CD8-positive, alpha-beta memory T cell (primary cell): ENCODE data around the gene C8A. TPM values are rescaled to one million over a fixed set of nuclear protein-coding genes. Genes with fewer than 3 reads are reported as not detected.

Experiments used
- CTCF ChIA-PET: fragments of 350-600 bp; sonication (Branson Sonifier 250); formaldehyde crosslinking; loops from one replicate; lab custom pipeline; 2021; ENCODE audit warnings: antibody characterized with exemption; lab: Charles Lee
- POLR2A ChIA-PET: fragments of 350-600 bp; sonication (Branson Sonifier 250); formaldehyde crosslinking; loops from one replicate; lab custom pipeline; 2021; ENCODE audit warnings: antibody characterized with exemption; lab: Charles Lee
- DNase-seq, 5 donors: peaks; one replicate each; pipeline versions ENCODE4 v3.0.0 to v3.0.0-alpha.2; 2020 to 2022; ENCODE audit warnings: mixed read lengths in 1 of 5
- H3K27ac ChIP-seq: one replicate; pipeline ENCODE4 v1.7.0; 2013; ENCODE audit warnings: low read depth, mild to moderate bottlenecking, low read length, moderate library complexity
- H3K27me3 ChIP-seq: 2 replicates; pipeline ENCODE4 v1.7.0; 2013; ENCODE audit warnings: low read length, mild to moderate bottlenecking; ENCODE audit not compliant: insufficient read depth, poor library complexity, severe bottlenecking
- H3K36me3 ChIP-seq: 2 replicates; pipeline ENCODE4 v1.7.0; 2013; ENCODE audit warnings: mild to moderate bottlenecking, low read length, moderate library complexity; ENCODE audit not compliant: insufficient read depth
- H3K4me1 ChIP-seq: 2 replicates; pipeline ENCODE4 v1.7.0; 2013; ENCODE audit warnings: mild to moderate bottlenecking, low read length, moderate library complexity; ENCODE audit not compliant: insufficient read depth
- H3K4me3 ChIP-seq: 2 replicates; pipeline ENCODE4 v1.7.0; 2013; ENCODE audit warnings: mild to moderate bottlenecking, low read length
- H3K9me3 ChIP-seq: 2 replicates; pipeline ENCODE4 v1.7.0; 2013; ENCODE audit warnings: mild to moderate bottlenecking, low read length
- H3K27ac Mint-ChIP-seq, 8 donors: one replicate each; pipeline ENCODE4 v1.8.0; 2020 to 2021; ENCODE audit warnings: mixed read lengths in 8 of 8, mild to moderate bottlenecking in 6 of 8, inconsistent platforms in 3 of 8, moderate library complexity in 3 of 8
- H3K27me3 Mint-ChIP-seq, 2 donors: one replicate each; pipeline ENCODE4 v1.8.0; 2020 to 2021; ENCODE audit warnings: mixed read lengths in 2 of 2, mild to moderate bottlenecking in 1 of 2, moderate library complexity in 1 of 2
- H3K36me3 Mint-ChIP-seq, 3 donors: one replicate each; pipeline ENCODE4 v1.8.0; 2020 to 2021; ENCODE audit warnings: mixed read lengths in 3 of 3, inconsistent platforms in 1 of 3, mild to moderate bottlenecking in 1 of 3
- H3K4me1 Mint-ChIP-seq, 3 donors: one replicate each; pipeline ENCODE4 v1.8.0; 2020 to 2021; ENCODE audit warnings: mixed read lengths in 3 of 3, inconsistent platforms in 1 of 3, mild to moderate bottlenecking in 1 of 3
- H3K4me3 Mint-ChIP-seq, 7 donors: one replicate each; pipeline ENCODE4 v1.8.0; 2020 to 2021; ENCODE audit warnings: mixed read lengths in 7 of 7, mild to moderate bottlenecking in 6 of 7, moderate library complexity in 4 of 7, inconsistent platforms in 2 of 7
- H3K9me3 Mint-ChIP-seq, 5 donors: one replicate each; pipeline ENCODE4 v1.8.0; 2020 to 2022; ENCODE audit warnings: mixed read lengths in 5 of 5, mild to moderate bottlenecking in 3 of 5, moderate library complexity in 2 of 5, inconsistent platforms in 1 of 5
- polyA plus RNA-seq: library from polyadenylated mRNA; unstranded; fragments of 300-500 nt; fragmentation: Illumina TruSeq; gene quantifications from one replicate; pipeline ENCODE4 v1.2.3, GENCODE V29; 2021
- total RNA-seq, 2 experiments: library from RNA; stranded (reverse); gene quantifications; one replicate each; pipeline ENCODE4 v1.2.3, GENCODE V29; 2021

C8A gene
- total and polyA plus RNA-seq, 3 experiments from 2014 or later: not detected

DNA sequence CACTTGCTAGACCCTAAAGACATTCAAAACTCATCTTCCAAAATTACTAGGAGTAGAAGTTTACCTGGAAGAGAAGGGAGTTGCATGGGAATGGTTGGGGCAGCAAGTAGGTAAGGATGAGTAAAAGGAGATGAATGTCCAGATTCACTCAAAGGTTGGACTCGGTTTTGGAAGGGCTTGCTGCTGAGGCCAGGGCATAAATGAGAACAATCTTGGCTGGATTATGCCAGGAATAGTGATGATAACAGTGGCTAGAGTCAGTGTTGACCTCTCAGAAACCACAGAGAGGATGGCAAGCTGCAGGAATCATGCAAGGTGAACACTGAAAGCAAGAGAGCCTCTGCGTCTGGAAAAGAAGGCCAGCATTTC is 43.4 kb downstream of the C8A start:
- CTCF ChIA-PET: no interaction called here
- H3K27me3 Mint-ChIP-seq: no peaks in the 10 kb centered on the region

DNA sequence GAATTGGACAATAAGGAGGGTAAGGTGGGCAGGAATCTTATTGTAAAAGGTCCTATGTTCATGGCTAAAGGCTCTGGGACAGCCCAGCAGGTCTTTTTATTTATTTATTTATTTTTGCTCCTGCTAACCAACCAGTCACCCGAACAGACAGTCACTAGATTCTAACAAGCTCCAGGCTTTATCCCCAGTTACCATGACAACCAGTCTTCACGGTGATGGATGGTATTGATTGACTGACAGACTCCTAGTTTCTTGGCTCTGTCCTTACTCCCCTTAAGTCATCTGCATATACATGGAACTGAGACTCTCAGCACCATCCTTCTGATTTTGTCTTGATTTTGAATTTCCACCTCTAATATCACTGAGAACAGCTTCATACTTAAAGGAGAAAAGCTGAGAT is 44.3 kb downstream of the C8A start:
- DNase-seq: no peak
- H3K36me3 ChIP-seq: no peaks in the 10 kb centered on the region
- H3K9me3 ChIP-seq: no peaks in the 10 kb centered on the region
- H3K4me1 Mint-ChIP-seq: no peaks in the 10 kb centered on the region
- no peaks in the 10 kb centered on the region for H3K4me1 ChIP-seq
- CTCF ChIA-PET: no interaction called here
- no peak overlapping the region for H3K4me3 Mint-ChIP-seq
- POLR2A ChIA-PET: no interaction called here
- H3K9me3 Mint-ChIP-seq: peaks cover 0 to 6% (median 0%) of the 10 kb centered on the region in 5 donors
- no peaks in the 10 kb centered on the region for H3K27me3 Mint-ChIP-seq
- no peak overlapping the region for H3K4me3 ChIP-seq
- no peaks in the 10 kb centered on the region for H3K36me3 Mint-ChIP-seq
- no peak overlapping the region for H3K27ac ChIP-seq
- no peak overlapping the region for H3K27ac Mint-ChIP-seq
- no peaks in the 10 kb centered on the region for H3K27me3 ChIP-seq

More for the DNA sequence above, 43.4 kb downstream of the C8A start:
- no peaks in the 10 kb centered on the region for H3K27me3 ChIP-seq
- no peak overlapping the region for H3K4me3 ChIP-seq
- DNase-seq: no peak
- Mint-ChIP-seq H3K4me3 (no peak overlapping the region), H3K36me3 (no peaks in the 10 kb centered on the region), H3K27ac (no peak overlapping the region), H3K9me3 (peaks cover 0 to 6% (median 0%) of the 10 kb centered on the region in 5 donors), H3K4me1 (no peaks in the 10 kb centered on the region)
- H3K27ac ChIP-seq: no peak overlapping the region
- H3K36me3 ChIP-seq: no peaks in the 10 kb centered on the region
- H3K4me1 ChIP-seq: no peaks in the 10 kb centered on the region
- POLR2A ChIA-PET: no interaction called here
- H3K9me3 ChIP-seq: no peaks in the 10 kb centered on the region

DNA sequence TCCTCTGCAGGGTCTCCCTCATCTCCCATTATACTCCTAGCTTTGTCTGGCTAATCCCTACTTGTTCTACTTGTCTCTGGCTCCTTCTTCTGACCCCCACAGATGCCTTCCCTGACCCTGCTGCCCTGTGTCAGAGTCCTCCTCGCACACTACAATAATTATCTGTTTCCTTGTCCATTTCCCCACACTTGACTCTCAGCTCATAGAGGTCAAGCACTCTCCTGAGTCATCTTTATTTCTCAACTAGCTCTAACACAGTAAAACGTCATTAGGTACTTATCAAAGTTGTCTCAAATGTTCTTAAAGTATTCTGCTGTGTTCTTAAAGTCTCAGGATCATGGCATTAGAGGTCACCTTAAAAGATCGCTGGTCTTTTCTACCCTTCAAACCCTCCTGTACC is 47.1 kb downstream of the C8A start:
- H3K4me3 Mint-ChIP-seq: no peak overlapping the region
- no peaks in the 10 kb centered on the region for H3K4me1 ChIP-seq
- ChIA-PET CTCF (no interaction called here), POLR2A (no interaction called here)
- no peaks in the 10 kb centered on the region for H3K27me3 ChIP-seq
- H3K27me3 Mint-ChIP-seq: no peaks in the 10 kb centered on the region
- no peak for DNase-seq
- no peaks in the 10 kb centered on the region for H3K9me3 ChIP-seq
- H3K27ac Mint-ChIP-seq: no peak overlapping the region
- no peaks in the 10 kb centered on the region for H3K36me3 ChIP-seq
- no peaks in the 10 kb centered on the region for H3K4me1 Mint-ChIP-seq
- H3K36me3 Mint-ChIP-seq: no peaks in the 10 kb centered on the region
- H3K9me3 Mint-ChIP-seq: peaks cover 0 to 3% (median 0%) of the 10 kb centered on the region in 5 donors
- no peak overlapping the region for H3K27ac ChIP-seq
- no peak overlapping the region for H3K4me3 ChIP-seq

DNA sequence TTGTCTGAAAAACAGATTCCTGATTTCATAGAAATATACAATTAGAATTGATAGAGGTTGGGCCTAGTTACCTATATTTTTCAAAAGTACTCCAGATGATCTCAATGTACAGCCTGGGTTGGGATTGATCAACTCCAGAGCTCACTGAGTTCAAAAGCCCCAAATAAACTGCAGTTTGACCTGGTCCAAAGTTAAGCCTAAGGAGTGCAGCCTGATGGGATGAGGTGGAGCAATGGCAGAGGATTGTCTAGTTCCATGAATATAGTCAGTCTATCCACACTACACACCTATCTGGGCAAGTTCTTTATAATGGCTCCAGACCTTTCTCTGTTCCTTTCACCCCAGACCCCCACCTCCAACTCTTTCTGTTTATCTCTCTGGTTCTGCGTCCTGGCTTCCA is 49.2 kb downstream of the C8A start:
- Mint-ChIP-seq H3K4me3 (no peak overlapping the region), H3K36me3 (no peaks in the 10 kb centered on the region), H3K27ac (no peak overlapping the region), H3K27me3 (no peaks in the 10 kb centered on the region), H3K9me3 (no peaks in the 10 kb centered on the region), H3K4me1 (peaks cover 0 to 4% (median 3%) of the 10 kb centered on the region in 3 donors)
- POLR2A ChIA-PET: no interaction called here
- Histone ChIP-seq H3K27ac (no peak overlapping the region), H3K9me3 (no peaks in the 10 kb centered on the region), H3K36me3 (no peaks in the 10 kb centered on the region), H3K27me3 (no peaks in the 10 kb centered on the region), H3K4me1 (no peaks in the 10 kb centered on the region), H3K4me3 (no peak overlapping the region)
- CTCF ChIA-PET: no interaction called here
- DNase-seq: no peak

DNA sequence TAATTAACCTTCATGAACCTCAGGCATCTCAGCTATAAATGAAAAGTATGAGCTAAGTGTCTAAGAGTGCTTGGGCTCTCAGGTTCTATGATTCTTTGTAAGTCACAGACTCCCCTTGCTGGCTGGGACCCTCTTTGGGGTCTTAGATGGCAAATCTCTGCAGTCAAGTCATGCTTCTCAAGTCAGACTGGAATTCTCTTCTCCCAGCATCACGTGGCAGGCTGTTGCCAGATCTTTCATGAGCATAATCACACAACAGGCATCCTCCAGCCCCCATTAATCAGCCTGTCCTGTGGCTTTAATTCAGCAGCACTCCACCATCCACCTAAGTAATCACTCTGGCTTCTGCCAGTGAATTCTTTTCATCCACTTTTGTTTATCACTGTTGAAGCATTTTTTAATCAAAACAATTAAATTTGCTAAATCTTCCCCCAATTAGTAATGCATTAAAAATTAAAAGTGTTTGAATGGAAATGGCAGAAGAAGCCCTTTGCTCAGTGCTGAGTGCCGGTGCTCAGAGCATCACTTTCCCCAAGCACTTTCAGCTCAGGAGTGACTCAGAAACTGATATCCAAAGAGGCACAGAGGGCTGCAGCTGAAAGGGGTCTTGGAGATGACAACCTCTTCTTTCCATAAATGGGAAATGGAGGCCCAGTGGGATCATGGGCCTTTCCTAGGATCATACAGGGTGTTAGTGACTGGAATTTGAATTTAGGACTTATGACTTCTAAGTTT is 50.2 kb downstream of the C8A start:
- no peaks in the 10 kb centered on the region for H3K9me3 Mint-ChIP-seq
- DNase-seq: no peak
- H3K9me3 ChIP-seq: no peaks in the 10 kb centered on the region
- no peak overlapping the region for H3K27ac ChIP-seq
- no peaks in the 10 kb centered on the region for H3K4me1 ChIP-seq
- no peaks in the 10 kb centered on the region for H3K27me3 ChIP-seq
- H3K4me3 Mint-ChIP-seq: no peak overlapping the region
- no peaks in the 10 kb centered on the region for H3K36me3 ChIP-seq
- no peaks in the 10 kb centered on the region for H3K36me3 Mint-ChIP-seq
- ChIA-PET CTCF (no interaction called here), POLR2A (no interaction called here)
- peaks cover 0 to 14% (median 13%) of the 10 kb centered on the region in 3 donors for H3K4me1 Mint-ChIP-seq
- H3K4me3 ChIP-seq: no peak overlapping the region
- H3K27me3 Mint-ChIP-seq: no peaks in the 10 kb centered on the region
- no peak overlapping the region for H3K27ac Mint-ChIP-seq

DNA sequence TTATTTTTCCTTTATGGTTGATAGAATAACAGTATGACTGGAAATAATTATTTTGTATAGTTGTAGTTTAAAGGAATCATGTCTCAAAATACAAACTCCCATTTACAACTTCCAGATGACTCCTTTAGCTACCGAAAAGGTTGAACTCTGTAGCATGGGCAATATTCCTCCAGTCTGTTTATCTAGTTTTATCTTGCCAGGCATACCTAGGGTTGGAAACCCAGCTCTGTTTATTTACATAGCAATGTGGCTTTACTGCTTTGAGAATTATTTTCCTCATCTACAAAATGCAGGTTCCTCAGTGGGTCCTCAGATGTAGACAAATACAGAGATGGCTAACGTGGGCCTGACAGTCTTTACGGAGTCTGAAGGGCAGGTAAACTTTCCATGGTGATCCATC is 51.1 kb downstream of the C8A start:
- H3K4me3 ChIP-seq: no peak overlapping the region
- no peak overlapping the region for H3K27ac ChIP-seq
- H3K9me3 ChIP-seq: no peaks in the 10 kb centered on the region
- no peaks in the 10 kb centered on the region for H3K27me3 Mint-ChIP-seq
- POLR2A ChIA-PET: no interaction called here
- no peak for DNase-seq
- H3K4me1 Mint-ChIP-seq: peaks cover 0 to 18% (median 16%) of the 10 kb centered on the region in 3 donors
- H3K4me1 ChIP-seq: no peaks in the 10 kb centered on the region
- no peak overlapping the region for H3K4me3 Mint-ChIP-seq
- no peaks in the 10 kb centered on the region for H3K9me3 Mint-ChIP-seq
- no peaks in the 10 kb centered on the region for H3K36me3 ChIP-seq
- peak overlapping the region in 1 of 8 donors; percentile 13 for H3K27ac Mint-ChIP-seq
- H3K27me3 ChIP-seq: no peaks in the 10 kb centered on the region
- CTCF ChIA-PET: no interaction called here
- H3K36me3 Mint-ChIP-seq: no peaks in the 10 kb centered on the region

DNA sequence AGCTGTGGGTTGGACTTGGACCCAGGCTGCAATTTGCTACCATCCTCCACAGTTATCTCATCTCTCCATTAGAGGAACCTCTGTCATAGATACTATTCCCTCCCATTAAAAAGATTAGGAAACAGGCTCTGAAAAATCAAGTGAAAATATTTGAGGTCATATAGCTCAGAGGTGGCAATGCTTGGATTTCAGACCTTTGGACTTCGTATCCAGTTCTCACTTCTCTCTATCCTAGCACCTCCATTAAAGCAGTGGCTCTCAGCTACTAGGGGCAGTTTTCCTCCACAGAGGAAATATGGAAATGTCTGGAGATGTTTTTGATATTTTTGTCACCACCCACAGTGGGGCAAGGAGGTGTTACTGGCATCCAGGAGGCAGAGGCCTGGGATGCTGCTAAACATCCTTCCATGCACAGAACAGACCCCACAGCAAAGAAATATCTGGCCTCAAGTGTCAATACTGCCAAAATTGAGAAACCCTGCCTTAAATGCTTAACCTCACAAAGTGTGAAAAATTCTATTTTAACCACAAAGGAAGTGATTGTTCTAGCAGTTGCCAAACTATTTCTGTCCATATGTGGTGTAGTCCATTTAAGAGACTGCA is 54.1 kb downstream of the C8A start:
- Histone ChIP-seq H3K36me3 (no peaks in the 10 kb centered on the region), H3K27ac (no peak overlapping the region), H3K4me3 (no peak overlapping the region), H3K9me3 (no peaks in the 10 kb centered on the region), H3K4me1 (no peaks in the 10 kb centered on the region), H3K27me3 (no peaks in the 10 kb centered on the region)
- Mint-ChIP-seq H3K27ac (peak overlapping the region in 2 of 8 donors; percentile 4 to 12), H3K4me1 (peaks cover 0 to 18% (median 16%) of the 10 kb centered on the region in 3 donors), H3K9me3 (no peaks in the 10 kb centered on the region), H3K36me3 (no peaks in the 10 kb centered on the region), H3K27me3 (no peaks in the 10 kb centered on the region), H3K4me3 (peak overlapping the region in 3 of 7 donors; percentile 1 to 30 (median 12))
- CTCF ChIA-PET: no interaction called here
- POLR2A ChIA-PET: no interaction called here
- DNase-seq: no peak

DNA sequence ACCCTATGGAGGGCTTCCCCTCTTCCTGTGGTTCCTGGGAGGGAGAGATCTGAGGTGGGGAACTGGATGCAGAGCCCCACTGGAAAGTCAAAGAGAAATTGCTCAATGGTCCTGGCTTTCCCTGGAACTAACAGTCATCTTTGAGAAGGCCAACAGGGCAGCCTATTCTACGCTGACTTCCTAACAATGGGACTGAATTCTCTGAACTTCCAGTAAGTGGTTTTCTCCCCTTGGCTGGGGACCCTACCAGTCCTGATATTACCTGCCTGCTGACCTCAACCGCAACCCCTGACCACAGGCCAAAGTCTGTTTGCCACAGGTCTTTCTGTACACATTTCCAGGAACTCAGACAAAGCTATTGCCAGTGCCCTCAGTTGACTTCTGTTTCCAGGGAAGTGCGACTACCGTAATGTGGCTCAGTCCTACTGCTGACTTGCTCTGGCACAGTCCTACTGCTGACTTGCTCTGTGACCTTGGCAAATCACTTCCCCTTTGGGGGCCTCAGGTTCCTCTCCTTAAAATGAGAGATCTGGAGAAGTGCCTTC is 55.9 kb downstream of the C8A start:
- Histone ChIP-seq H3K4me3 (no peak overlapping the region), H3K9me3 (no peaks in the 10 kb centered on the region), H3K36me3 (no peaks in the 10 kb centered on the region), H3K4me1 (no peaks in the 10 kb centered on the region), H3K27ac (no peak overlapping the region), H3K27me3 (no peaks in the 10 kb centered on the region)
- Mint-ChIP-seq H3K27ac (peak overlapping the region in 1 of 8 donors; percentile 18), H3K36me3 (no peaks in the 10 kb centered on the region), H3K4me3 (no peak overlapping the region), H3K4me1 (peaks cover 0 to 18% (median 16%) of the 10 kb centered on the region in 3 donors), H3K27me3 (peaks cover 0 to 5% of the 10 kb centered on the region in 2 donors), H3K9me3 (no peaks in the 10 kb centered on the region)
- ChIA-PET CTCF (no interaction called here), POLR2A (no interaction called here)
- no peak for DNase-seq
